Progenitor cell of endocrine pancreas (in vitro differentiated cells): ENCODE results near the gene ASIC2. TPM values are rescaled to one million over a fixed set of nuclear protein-coding genes. Genes with fewer than 3 reads are reported as not detected.

Experiments
- DNase-seq: peaks from one replicate; pipeline ENCODE4 v3.0.0; 2021; ENCODE audit warnings: low spot score; ENCODE audit not compliant: unreplicated experiment
- H3K27ac Mint-ChIP-seq: 2 replicates; pipeline ENCODE4 v1.8.0; 2021; ENCODE audit warnings: mild to moderate bottlenecking, moderate library complexity, mixed read lengths
- H3K27me3 Mint-ChIP-seq: 2 replicates; pipeline ENCODE4 v1.8.0; 2021; ENCODE audit warnings: mixed read lengths
- H3K36me3 Mint-ChIP-seq: 2 replicates; pipeline ENCODE4 v1.8.0; 2022; ENCODE audit warnings: mixed read lengths; ENCODE audit not compliant: insufficient read depth
- H3K4me1 Mint-ChIP-seq: 2 replicates; pipeline ENCODE4 v1.8.0; 2021; ENCODE audit warnings: low read depth, mixed read lengths
- H3K4me3 Mint-ChIP-seq: 2 replicates; pipeline ENCODE4 v1.8.0; 2021; ENCODE audit warnings: low read depth, mild to moderate bottlenecking, moderate library complexity, mixed read lengths
- H3K9me3 Mint-ChIP-seq: 2 replicates; pipeline ENCODE4 v1.8.0; 2021; ENCODE audit warnings: low read depth, mixed read lengths
- CTCF ChIP-seq: fragments of 200-600 bp; sonication (generic); IDR thresholded peaks from one replicate; pipeline ENCODE4 v1.5.0; 2021; ENCODE audit warnings: antibody characterized with exemption, mild to moderate bottlenecking; ENCODE audit not compliant: unreplicated experiment
- total RNA-seq: library from RNA; stranded (reverse); gene quantifications from 2 replicates; pipeline ENCODE4 v1.2.1, GENCODE V29; 2021

ASIC2 gene
- total RNA-seq, 1 donor from 2014 or later: 0.29 TPM

DNA sequence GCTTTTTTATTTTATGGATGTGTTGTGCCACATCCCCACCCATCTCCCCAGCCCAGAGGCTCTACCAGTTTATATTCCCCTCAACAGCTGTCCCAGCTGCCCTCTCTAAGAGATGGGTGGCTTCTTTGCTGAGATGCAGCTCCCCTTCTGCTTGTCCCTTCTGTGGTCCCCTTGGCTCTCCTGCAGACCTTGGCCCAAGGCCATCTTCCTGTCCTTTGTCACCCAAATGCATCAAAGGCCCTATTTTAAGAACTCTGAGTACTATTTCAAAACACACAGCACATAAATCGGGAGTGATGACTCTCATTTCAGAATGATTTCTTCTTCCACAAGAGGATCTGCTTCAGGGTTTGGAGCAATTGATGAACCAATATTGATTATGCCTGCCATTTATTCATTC lies 216.1 kb downstream of the ASIC2 start:
- Mint-ChIP-seq H3K36me3 (no peaks in the 10 kb centered on the region), H3K4me1 (no peaks in the 10 kb centered on the region), H3K27me3 (peaks cover 45% of the 10 kb centered on the region)

DNA sequence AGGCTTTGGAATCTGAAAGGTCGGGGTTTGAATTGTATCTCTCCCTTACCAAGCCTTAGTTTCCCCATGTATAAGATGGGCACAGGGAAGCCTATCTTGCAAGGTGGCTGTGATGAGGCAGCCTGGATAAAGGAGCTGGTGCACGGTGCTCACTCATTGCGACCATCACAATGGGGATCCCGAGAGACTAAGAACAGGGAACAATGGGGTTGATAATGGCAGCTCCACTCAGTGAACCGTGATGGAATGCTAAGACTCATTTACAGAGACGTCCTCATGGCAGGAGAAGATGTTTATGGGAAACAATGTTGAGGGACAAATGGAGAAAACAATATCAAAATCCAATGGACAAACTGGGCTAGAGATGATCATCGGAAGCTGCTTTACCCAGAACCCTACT lies 219.7 kb downstream of the ASIC2 start:
- peaks cover 4% of the 10 kb centered on the region for H3K9me3 Mint-ChIP-seq
- H3K27me3 Mint-ChIP-seq: peaks cover 21% of the 10 kb centered on the region
- TF ChIP-seq CTCF: no peak
- H3K36me3 Mint-ChIP-seq: no peaks in the 10 kb centered on the region
- H3K4me1 Mint-ChIP-seq: no peaks in the 10 kb centered on the region
- no peak overlapping the region for H3K27ac Mint-ChIP-seq
- no peak for DNase-seq
- H3K4me3 Mint-ChIP-seq: no peak overlapping the region

More for the DNA sequence above, 216.1 kb downstream of the ASIC2 start:
- TF ChIP-seq CTCF: no peak
- Mint-ChIP-seq H3K9me3 (no peaks in the 10 kb centered on the region), H3K27ac (no peak overlapping the region), H3K4me3 (no peak overlapping the region)
- no peak for DNase-seq

GRCh38 chr17:33072421-33073161 lies 220.5 kb downstream of the ASIC2 start:
- no peak overlapping the region for H3K27ac Mint-ChIP-seq
- peaks cover 4% of the 10 kb centered on the region for H3K9me3 Mint-ChIP-seq
- TF ChIP-seq CTCF: no peak
- DNase-seq: no peak
- H3K27me3 Mint-ChIP-seq: peaks cover 21% of the 10 kb centered on the region
- H3K4me1 Mint-ChIP-seq: no peaks in the 10 kb centered on the region
- no peaks in the 10 kb centered on the region for H3K36me3 Mint-ChIP-seq
- no peak overlapping the region for H3K4me3 Mint-ChIP-seq

DNA sequence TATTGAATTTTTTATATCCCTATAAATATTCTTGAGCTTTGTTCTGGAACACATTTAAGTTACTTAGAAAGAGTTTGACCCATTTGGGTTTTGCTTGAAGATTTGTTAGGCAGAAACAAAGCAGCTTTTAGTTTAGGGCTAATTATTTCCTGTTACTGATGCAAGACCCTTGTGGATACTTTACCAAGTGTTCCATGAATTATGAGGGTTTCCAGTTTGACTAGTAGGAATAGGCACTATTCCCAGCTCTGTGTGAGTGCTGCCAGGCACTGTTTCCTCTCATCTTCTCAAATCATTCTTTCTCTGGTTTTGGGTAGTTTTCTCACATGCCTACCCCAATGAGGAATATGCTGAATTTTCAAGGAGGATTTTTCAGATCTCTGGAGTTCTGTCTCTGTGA lies 221.4 kb downstream of the ASIC2 start:
- no peak overlapping the region for H3K4me3 Mint-ChIP-seq
- H3K36me3 Mint-ChIP-seq: no peaks in the 10 kb centered on the region
- H3K27me3 Mint-ChIP-seq: peaks cover 22% of the 10 kb centered on the region

DNA sequence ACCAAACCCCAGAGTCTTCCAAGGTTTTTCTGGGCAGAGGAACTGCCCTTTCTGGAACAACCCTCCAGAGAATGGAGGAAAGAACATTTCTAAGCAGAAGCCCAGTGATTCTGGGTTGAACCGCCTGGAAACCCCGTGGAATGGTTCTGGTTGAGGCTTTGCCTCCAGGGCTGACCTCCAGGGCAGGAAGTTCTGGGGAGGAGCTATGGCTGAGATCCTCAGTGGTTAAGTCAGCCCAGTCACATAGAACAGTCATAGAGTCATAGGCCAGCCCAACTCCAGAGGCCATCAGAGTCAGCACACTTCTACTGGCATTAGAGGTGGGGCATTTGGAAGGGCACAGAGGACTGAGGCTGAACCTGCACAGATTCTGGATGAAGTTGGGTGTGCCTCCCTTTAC lies 235.5 kb downstream of the ASIC2 start:
- Mint-ChIP-seq H3K9me3 (peaks cover 7% of the 10 kb centered on the region), H3K4me1 (no peaks in the 10 kb centered on the region), H3K27ac (no peak overlapping the region), H3K36me3 (no peaks in the 10 kb centered on the region), H3K27me3 (peaks cover 15% of the 10 kb centered on the region), H3K4me3 (no peak overlapping the region)
- TF ChIP-seq CTCF: no peak
- no peak for DNase-seq

More for the DNA sequence above, 221.4 kb downstream of the ASIC2 start:
- no peaks in the 10 kb centered on the region for H3K4me1 Mint-ChIP-seq
- no peak overlapping the region for H3K27ac Mint-ChIP-seq
- no peak for TF ChIP-seq CTCF
- DNase-seq: no peak
- peaks cover 4% of the 10 kb centered on the region for H3K9me3 Mint-ChIP-seq
